Stimulated activated CD8-positive, alpha-beta memory T cell treated with anti-CD3 and anti-CD28 coated beads, Interleukin-15, amount 100 ng/mL, for 48 hours (primary cell): ENCODE measurements around the gene PAK5.

Source experiments
- DNase-seq, 2 donors: peaks; one replicate each; pipeline ENCODE4 v3.0.0-alpha.2; 2020; ENCODE audit warnings: low read depth in 2 of 2

The PAK5 gene

DNA sequence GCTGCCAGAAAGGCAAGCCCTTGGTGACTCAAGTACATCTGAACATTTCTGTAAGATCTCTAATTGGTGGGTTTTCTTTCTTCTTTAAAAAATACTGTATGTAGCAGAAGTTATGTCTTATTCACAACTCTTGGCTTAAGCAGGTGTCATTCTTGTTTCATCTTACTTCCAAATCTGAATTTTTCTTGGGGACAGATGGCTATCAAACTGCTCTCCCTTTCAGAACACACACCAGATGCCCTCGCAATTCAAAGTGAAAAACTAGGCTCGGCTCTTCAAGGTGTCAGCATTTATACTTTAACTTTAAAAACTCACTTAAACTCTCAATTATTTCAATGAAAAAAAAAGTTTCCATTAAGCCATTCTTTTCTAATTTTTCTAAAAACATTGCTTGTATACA lies 49.7 kb downstream of the PAK5 start:
- DNase-seq = no peak

DNA sequence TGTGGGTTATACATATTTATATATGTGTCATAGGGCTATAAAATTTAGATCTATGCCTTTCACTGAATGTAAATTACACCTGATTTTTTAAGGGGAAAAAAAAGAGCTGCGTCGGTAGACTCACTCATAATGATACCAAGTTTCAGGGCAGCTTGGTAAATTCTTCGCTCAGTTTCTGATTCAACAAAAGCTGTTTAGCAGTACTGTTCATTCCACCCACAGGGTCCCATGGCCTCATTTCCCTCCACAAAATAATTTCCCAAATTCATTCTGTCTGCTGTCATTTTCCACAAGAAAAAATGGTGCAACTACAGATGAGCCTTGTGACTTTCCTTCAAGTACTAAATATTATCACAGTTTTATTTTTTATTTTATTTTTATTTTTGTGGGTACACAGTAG lies 63.7 kb downstream of the PAK5 start:
- no peak for DNase-seq

DNA sequence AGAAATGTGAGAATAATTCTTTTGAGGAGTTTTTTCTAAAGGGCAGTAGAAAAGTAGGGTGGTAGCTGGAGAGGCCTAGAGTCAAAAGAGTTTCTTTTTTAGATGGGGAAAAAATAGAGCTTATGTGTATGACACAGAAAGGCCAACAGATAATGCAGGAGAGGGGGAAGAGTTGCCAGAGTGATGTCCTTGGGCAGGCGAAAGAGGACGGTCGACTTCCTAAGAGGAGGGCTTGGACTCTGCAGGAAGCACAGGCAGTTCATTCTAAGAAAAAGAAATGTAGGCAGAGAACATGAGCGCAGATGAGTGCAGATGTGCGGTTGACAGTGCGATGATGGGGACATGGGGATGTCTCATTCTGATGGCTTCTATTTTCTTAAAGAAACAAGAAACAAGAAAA lies 68.9 kb downstream of the PAK5 start:
- DNase-seq = no peak

DNA sequence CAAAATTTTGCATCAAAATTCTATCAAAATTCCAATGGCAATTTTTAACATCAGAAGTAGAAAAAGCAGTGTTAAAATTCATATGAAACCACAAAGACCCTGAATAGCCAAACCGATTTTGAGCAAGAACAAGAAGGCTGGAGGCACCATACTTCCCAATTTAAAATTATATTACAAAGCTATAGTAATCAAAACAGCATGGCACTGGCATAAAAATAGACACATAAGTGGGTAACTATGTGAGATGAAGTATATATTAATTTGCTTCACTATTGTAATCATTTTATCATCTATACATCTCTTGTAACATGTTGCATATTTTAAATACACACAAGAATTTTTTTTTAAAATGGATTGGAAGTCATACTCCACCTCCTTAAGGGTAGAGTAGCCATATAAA lies 77.4 kb downstream of the PAK5 start:
- no peak for DNase-seq

DNA sequence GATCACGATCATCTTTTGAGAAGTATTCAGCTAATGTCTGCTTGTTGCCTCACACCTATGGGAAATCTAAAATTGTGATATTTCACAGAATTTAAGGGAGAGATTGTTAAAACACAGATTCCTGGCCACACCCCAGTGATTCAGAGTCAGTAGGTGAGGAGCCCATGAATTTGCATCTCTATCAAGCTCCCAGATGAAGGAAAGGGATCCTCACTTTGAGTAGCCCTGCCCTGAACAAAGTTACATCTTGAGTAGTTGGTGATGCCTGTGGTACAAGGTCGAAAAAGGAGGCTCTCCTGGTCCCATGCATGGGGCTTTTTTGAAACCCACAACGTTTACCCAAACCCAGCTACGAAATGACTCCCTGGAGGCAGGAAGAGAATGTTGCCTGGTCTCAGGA lies 79.5 kb downstream of the PAK5 start:
- DNase-seq = no peak

DNA sequence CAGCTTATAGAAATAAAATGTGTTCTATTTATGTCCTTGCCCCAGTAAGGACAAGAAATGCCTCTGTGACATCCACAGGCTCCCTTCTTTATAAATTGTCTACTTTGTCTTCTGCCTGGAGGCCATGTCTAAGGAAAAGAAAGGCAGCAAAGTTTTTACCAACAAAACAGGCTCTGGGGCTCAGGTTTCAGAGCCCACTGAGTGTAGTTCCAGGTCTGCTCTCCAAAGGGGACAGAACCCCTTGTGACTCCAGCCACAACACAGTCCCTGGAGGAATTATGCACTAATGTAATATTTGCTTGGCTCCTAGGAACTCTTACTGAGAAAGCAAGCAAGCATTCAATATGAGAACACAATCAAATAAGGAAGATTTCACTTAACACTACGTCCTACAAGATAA lies 80.1 kb downstream of the PAK5 start:
- no peak for DNase-seq

DNA sequence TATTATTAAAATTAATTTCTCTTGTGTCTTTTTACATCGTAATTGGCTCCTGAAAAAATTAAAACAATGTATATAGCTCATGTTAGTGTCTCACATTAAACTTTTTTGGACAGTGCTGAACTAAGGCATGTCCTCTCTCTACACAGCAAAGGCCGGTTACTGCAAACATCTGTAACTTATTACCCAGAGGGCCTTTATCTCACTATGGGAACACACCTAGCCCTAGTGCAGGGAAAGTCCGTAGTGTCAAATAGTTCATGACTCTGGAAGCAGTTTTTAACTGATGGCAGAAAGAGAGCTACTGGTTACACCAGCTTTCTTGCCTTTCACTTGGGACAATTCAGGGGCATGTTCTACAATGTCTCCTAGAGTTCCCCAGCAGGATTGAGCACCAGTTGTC lies 82.2 kb downstream of the PAK5 start:
- DNase-seq = no peak

DNA sequence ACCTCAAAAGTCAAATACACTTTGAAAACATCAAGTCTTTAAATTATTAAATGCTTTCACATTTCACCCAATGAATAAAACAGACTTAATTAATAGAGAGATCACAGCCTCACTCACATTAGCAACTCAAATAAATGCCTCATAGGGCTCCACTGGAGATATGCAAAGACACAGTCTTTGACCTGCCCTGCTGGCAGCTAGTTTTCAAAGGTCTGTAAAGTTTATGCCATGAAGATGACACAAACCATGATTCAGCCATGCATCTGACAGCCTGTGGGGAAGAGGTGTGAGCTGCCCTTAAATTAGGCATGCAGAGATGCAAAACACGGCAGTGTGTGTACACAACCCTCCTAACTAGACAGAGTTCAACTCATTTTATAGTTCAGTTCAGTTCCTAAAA lies 83.6 kb downstream of the PAK5 start:
- no peak for DNase-seq

DNA sequence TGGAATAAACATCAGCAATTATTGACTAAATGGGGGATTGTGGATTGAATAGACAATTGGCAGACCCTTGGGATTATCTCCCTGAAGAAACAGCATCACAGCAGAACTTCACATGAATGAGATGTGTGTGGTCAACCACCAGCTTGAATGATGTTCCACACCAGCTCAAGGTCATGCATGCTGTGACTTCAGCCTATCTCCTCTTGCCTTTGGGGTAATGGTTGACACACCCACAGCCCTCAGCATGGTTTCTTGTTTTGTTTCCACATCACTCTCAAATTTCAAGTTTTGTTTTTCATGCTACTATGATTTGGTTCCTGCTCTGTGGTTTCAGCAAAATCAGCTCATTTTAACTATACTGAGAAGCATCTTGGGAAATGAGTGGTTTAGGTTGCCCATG lies 94.3 kb downstream of the PAK5 start:
- DNase-seq = no peak

DNA sequence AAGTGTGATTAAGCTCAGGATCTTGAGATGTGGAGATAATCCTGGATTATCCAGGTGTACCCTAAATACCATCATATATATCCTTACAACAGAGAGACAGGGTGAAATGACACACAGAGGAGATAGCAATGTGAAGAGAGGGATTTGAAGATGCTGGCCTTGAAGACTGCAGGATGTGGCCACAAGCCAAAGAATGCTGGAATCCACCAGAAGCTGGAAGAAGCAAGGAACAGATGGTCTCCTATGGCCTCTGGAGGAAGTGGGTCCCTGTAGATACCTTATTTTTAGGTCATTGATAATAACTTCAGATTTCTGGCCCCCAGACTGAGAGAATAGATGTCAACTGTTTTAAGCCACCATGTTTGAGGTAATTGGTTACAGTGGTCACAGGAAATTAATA lies 95.0 kb downstream of the PAK5 start:
- no peak for DNase-seq

DNA sequence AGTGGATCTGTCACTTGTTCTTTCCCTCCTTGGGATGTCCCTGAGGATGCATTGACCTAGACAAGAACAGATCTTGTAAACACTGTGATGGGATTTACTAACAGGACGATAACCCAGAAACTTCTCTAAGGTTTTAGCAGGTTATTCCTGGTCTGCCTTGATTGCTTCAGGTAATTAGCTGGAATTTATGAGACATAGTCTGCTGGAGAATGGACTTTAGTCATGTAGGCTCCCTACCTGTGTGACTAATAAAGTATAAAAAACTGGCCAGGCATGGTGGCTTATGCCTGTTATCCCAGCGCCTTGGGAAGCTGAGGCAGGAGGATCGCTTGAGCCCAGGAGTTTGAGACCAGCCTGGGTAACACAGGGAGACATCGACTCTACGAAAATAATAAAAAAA lies 96.1 kb downstream of the PAK5 start:
- no peak for DNase-seq

DNA sequence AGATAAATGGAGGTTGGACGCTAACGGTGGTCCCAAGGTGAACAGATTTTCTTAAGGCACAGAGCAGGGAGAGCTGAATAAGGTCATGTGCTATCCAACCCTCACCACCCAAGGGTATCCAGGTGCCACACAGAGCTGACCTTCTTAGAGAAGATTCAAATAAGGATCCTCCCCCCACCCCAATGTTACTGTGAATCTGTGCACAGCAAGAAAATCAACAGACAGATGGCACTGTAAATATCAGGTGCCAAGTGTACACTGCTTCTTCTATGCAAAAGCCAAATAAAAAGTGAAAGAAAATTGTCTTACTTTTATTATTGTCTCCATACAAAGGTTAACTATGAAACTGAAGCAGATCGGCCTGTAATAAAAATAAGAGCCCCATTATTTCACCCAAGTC lies 96.9 kb downstream of the PAK5 start:
- no peak for DNase-seq

DNA sequence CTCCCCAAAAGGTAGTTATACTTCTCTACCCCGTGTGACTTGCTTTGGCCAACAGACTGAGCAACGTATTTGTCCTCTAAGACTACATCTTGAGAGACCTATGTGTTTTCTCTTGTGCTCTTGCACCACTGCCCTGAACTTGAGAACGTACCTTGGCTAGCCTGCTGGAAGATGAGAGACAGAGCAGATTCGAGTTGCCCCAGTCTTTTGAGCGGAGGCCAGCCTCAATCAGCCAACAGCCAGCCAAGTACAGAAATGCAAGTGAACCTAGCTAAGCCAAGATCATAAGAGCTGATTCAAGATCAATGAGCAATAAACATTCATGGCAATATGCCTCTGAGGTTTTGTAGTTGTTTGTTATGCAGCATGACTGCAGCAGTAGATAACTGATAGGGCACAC lies 98.4 kb downstream of the PAK5 start:
- no peak for DNase-seq

DNA sequence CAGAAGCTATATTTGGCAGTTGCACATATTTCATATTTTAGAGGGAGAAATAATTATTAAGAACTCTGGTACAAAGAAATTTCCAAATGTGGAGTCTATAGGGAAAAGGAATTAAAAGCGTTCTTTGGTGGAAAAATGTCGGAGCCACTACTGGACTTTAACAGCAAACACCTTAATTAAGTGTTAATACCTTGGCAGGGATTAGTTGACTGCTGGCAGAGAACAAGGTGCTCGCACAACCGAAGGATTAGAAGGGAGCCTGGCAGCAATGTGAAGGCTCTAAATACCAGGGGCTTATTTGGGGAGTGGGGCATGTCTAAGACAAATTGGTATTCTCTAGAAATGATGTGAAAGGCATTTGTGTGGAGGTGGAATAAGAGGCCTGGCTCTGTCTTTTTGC lies 98.9 kb downstream of the PAK5 start:
- DNase-seq = no peak

DNA sequence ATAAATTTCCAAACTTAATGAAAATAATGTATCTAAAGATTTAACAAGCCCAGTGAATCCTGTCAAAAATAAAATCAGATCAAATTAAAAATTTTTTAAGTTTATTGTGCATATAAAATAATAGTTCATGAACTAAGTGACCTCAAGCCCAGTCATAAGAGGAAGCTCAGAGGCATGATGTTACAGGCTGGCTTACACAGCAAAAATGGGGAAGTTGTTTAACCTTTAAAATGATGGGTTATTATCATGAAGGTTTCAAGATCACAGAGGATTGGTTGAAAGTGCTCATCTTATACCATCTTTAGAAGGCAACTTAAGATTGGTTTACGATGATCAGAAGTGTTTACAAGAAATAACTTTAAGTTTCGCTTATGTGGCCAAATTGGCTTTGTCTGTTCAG lies 102.5 kb downstream of the PAK5 start:
- DNase-seq = no peak

DNA sequence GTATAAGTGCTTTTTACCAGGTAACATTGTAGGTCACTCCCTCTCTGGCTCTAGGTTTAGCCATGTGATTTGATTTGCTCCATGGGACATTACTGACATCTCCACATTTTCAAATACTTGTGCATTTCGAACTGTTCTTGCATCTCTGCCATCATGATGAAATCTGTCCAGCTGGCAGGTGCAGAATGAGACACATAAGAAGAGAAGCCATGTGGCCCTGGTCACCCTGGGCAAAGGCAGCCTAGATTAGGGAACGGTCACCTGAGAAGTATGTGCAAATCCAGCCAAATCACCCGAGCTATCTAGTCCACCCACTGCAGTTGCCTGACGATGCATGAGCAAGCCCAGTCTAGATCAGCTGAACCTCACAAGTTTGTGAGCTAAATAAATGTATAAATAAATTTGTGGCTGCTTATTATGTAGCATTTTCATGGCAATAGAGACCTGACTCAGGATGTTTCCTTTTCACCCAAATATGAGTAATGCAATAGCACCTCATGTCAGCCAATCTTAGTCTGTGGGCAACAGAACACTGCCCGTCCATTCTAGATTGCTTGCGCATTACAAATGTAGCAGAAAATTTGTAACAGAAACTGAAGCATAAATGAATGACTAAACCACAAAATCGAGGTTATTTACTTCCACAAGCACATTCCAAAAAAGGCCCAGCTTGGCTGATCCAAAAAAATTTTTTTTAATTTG lies 115.2 kb downstream of the PAK5 start:
- no peak for DNase-seq

DNA sequence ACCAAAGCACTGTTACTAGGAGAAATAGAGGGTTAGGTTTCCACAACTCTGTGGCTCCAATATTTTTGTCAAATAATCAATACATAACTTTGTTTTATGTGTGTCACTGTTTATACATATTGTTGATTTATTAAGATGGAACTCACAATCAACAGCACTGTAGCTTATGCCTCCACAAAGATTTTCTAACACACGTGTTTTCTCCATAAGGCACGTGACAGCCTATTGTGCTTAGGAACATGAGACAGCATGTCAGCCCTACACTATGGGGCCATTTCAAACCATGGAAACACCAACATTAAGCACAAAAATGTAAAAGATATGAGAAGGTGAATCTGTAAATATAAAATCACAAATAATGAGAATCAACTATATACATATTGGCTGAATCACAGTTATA lies 127.0 kb downstream of the PAK5 start:
- no peak for DNase-seq

DNA sequence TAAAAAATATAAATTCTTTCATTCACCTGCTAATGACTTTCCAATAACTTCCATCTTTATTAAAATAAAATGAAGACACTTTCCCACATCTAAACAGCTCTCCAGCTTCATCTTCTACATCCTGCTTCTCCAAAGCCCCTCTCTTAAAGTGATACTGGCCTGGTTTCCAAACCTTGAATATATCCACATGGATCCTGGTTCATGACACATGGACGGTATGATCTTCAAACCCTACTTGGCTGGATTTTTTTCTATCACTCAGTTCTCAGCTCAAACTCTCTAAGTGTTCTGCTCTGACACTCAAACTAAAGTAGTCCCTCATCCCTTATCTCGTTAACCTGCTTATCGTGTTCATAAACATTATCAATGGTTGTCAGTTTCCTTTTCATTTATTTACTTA lies 128.2 kb downstream of the PAK5 start:
- no peak for DNase-seq

DNA sequence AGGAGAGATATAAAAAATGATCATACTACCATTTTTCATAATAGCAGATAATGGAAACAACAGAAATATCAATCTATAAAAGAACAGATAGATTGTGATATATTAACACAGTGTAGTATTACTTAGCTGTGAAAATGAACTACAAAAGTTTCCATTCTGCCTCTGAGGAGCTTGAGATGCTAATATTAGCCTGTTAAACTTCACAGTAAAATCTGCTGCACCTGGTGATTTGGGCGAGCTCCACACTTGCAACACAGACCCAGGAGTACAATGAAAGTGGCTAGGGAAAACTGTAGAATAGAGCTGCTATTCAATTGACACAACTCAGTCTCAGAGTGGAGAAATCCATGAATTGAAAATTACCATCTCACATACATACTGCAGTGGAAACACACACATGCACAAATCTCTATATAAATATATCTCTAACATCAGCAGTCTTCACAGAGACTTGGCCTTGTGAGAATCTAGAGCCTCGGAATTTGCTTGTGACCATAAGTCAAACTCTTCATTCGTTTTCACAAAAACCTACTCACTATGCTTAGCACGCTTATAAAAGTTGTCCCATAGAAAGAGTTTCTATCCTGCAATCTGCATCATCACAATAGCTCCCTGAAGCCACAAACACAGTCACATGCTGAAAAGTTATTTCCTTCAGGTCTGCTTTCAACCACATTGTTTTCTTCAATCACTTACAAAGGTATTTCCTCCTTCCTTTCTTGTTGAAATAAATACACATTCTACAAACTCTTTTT lies 133.0 kb downstream of the PAK5 start:
- no peak for DNase-seq

DNA sequence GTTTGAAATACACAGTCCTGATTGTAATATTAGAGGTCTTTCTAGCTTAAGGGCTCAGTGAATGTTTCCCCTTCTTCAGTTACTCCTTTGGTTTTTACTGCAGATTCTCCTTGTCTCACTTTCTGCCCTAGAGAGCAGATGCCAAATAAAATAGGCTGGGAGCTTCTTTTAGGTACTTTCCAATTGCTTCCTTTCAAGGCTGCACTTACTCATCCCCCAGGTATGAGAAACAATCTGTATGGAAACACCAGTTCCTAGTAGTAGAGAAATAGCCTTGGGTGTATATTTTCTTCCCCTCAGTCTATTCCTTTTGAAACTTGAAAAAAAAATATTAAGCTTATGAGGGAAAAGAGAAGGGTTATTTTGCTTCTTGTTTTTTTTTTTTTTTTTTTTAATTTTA lies 139.7 kb downstream of the PAK5 start:
- DNase-seq = no peak

DNA sequence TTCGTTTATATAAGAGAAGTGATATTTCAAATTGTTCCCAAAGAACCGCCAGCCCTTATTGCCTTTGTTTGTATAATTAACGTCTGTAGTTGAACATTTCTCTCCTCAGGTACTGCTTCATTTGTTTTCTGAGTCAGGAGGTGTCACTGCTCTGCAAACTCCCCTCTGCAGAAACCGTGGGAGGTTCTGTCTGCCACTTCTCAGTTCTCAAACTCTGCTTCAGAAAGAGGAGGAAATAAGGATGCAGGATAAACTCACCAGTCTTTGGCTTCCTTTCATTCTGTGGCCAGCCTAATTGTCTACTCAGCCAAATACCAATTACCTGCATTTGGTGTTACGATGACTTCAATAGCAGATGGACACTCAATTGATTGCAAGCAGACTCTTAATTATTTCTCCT lies 149.8 kb downstream of the PAK5 start:
- DNase-seq = no peak

DNA sequence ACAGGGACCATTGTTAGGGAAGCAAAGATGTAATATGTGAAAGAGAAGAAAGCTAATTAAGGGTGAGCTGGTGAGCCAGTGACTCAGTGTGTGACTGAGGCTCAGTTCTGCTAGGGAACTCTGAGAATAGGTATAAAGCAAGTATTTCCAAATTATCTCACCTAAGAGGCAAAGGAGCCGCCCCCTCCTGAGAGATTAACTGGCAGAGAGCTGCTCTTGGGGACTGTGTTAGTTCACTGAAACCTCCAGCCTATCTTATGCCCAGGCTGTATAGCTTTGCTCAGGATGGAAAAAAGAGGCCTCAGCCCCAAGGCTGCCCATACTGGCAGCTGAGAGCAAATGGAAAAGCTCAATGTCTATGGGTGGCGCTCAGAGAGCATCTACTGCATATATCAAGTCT lies 152.0 kb downstream of the PAK5 start:
- no peak for DNase-seq

DNA sequence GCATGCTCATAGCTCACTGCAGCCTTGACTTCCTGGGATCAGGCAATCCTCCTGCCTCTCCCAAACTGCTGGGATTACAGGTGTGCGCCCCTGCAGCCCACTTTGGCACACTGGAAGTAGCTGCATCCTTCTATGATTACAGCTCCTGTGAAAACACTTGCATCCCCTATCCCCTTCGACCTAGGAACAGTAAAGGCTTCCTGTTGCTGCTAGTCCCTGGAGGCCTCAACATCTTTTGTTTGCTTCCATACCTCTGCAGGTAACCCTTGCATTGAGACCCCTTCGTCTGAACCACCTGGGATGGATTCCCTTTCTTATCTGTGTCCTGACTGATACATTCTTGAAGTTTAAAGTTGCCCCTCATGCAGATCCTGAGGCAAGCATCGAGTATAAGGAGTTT lies 152.4 kb downstream of the PAK5 start:
- no peak for DNase-seq

DNA sequence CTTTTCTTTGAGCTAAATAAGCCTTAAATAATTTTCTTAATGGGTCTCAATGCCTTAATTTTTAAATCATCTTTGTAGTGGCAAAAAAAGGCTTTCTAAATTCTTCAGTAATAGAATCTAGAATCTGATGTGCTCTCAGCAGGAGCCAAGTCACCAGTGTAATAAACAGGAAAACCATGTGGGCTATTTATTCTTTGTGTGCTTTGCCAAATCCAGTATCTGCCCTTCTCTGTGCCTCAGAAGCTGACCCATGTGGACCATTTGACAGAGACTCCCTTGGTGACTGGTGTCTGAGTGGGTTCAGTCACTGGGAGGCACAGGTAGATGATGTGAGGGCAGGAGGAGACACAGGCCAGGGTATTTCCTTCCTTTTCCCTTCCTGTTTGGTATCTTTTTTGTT lies 152.9 kb downstream of the PAK5 start:
- no peak for DNase-seq
